Endothelial cell of umbilical vein (primary cell): ENCODE results near the gene AGAP3. TPM values are rescaled to one million over a fixed set of nuclear protein-coding genes. Genes with fewer than 3 reads are reported as not detected.

Source experiments
- BruUV-seq: library from RNA; stranded (reverse); fragments of 400-500 nt; replicated peaks from 2 replicates; lab custom pipeline; 2021; lab: Mats Ljungman, UMichigan
- CTCF ChIA-PET: fragments of 300-600, 350-600 bp; sonication (Branson Sonifier 250); formaldehyde crosslinking; loops from one replicate; lab custom pipeline; 2021; ENCODE audit warnings: antibody characterized with exemption, inconsistent platforms; lab: Charles Lee
- POLR2A ChIA-PET: fragments of 300-600, 350-600 bp; sonication (Branson Sonifier 250); formaldehyde crosslinking; loops from one replicate; lab custom pipeline; 2021; ENCODE audit warnings: antibody characterized with exemption, inconsistent platforms; lab: Charles Lee
- DNase-seq: peaks from one replicate; pipeline ENCODE4 v3.0.0-alpha.2; 2011; ENCODE audit warnings: low read depth, low spot score
- FAIRE-seq: peaks from 2 replicates; lab custom pipeline; 2011; peaks lifted over from hg19 to GRCh38; lab: Jason Lieb, UNC
- H2AFZ ChIP-seq: 2 replicates; pipeline ENCODE4 v1.6.0; 2012; ENCODE audit warnings: low read depth, low read length, control low read depth, inconsistent platforms
- H3K27ac ChIP-seq: 2 replicates; pipeline ENCODE4 v1.5.1; 2011; ENCODE audit warnings: low read depth, mild to moderate bottlenecking, control low read depth, low read length, moderate library complexity; ENCODE audit not compliant: insufficient read depth
- H3K27me3 ChIP-seq, 2 experiments: 2 replicates each; pipeline versions ENCODE4 v1.6.0 to v1.6.1; 2011; ENCODE audit warnings: low read length in 2 of 2, mixed read lengths in 1 of 2; ENCODE audit not compliant: control insufficient read depth in 2 of 2, insufficient read depth in 2 of 2
- H3K36me3 ChIP-seq, 2 experiments: 2 replicates in 1 of 2; 3 replicates in 1 of 2; pipeline ENCODE4 v1.5.1; 2011; ENCODE audit warnings: low read length in 2 of 2, mild to moderate bottlenecking in 1 of 2, moderate library complexity in 1 of 2; ENCODE audit not compliant: control insufficient read depth in 2 of 2, insufficient read depth in 2 of 2; ENCODE audit errors: extremely low read depth in 1 of 2
- H3K4me1 ChIP-seq: 3 replicates; pipeline ENCODE4 v1.5.1; 2011; ENCODE audit warnings: mild to moderate bottlenecking, low read length; ENCODE audit not compliant: control insufficient read depth, insufficient read depth; ENCODE audit errors: extremely low read depth
- H3K4me2 ChIP-seq: 2 replicates; pipeline ENCODE4 v1.6.1; 2011; ENCODE audit warnings: low read length, control low read depth, mixed read lengths; ENCODE audit not compliant: insufficient read depth
- H3K4me3 ChIP-seq, 3 experiments: fragments of 200-600 bp in 1 of 3; sonication (generic), shearing (Covaris generic) in 1 of 3; replicated peaks in 1 of 3; 2 replicates each; pipeline ENCODE4 v1.5.1; 2011 to 2016; ENCODE audit warnings: control low read depth in 3 of 3, low read length in 3 of 3, mild to moderate bottlenecking in 2 of 3, inconsistent platforms in 1 of 3, low read depth in 1 of 3, moderate library complexity in 1 of 3; ENCODE audit not compliant: insufficient read depth in 1 of 3
- H3K79me2 ChIP-seq: 2 replicates; pipeline ENCODE4 v1.6.0; 2012; ENCODE audit warnings: low read length, inconsistent platforms; ENCODE audit not compliant: control insufficient read depth, insufficient read depth
- H3K9ac ChIP-seq: replicated peaks from 2 replicates; pipeline ENCODE3; 2011; ENCODE audit warnings: low read length, control low read depth; ENCODE audit not compliant: insufficient read depth; ENCODE audit errors: extremely low read depth
- H3K9me1 ChIP-seq: replicated peaks from 3 replicates; pipeline ENCODE4 v1.6.0; 2011; ENCODE audit warnings: mild to moderate bottlenecking, low read length; ENCODE audit not compliant: control insufficient read depth, insufficient read depth; ENCODE audit errors: extremely low read depth
- H3K9me3 ChIP-seq: replicated peaks from 2 replicates; pipeline ENCODE4 v1.5.1; 2012; ENCODE audit warnings: low read length, inconsistent platforms; ENCODE audit not compliant: control insufficient read depth, insufficient read depth
- H4K20me1 ChIP-seq: replicated peaks from 2 replicates; pipeline ENCODE3; 2011; ENCODE audit warnings: mild to moderate bottlenecking, low read length; ENCODE audit not compliant: control insufficient read depth, insufficient read depth; ENCODE audit errors: extremely low read depth
- CTCF ChIP-seq, 2 donors: IDR thresholded peaks; 1 replicate in 1 of 2; 2 replicates in 1 of 2; pipeline ENCODE4 v1.5.1; 2011; ENCODE audit warnings: low read length in 2 of 2, mild to moderate bottlenecking in 2 of 2, moderate library complexity in 2 of 2, control low read depth in 1 of 2, inconsistent platforms in 1 of 2, low read depth in 1 of 2; ENCODE audit not compliant: insufficient read depth in 1 of 2; ENCODE audit errors: extremely low read depth in 1 of 2
- EZH2 ChIP-seq: IDR thresholded peaks from 2 replicates; pipeline ENCODE4 v1.6.1; 2012; ENCODE audit warnings: borderline replicate concordance, low read depth, mild to moderate bottlenecking, moderate library complexity, low read length, inconsistent platforms; ENCODE audit not compliant: severe bottlenecking
- FOS ChIP-seq: IDR thresholded peaks from 2 replicates; pipeline ENCODE4 v1.6.1; 2011; ENCODE audit warnings: mild to moderate bottlenecking, low read length, moderate library complexity, borderline replicate concordance; ENCODE audit not compliant: insufficient read depth
- GATA2 ChIP-seq: IDR thresholded peaks from 2 replicates; pipeline ENCODE4 v1.7.0; 2011; ENCODE audit warnings: low read depth, mild to moderate bottlenecking, moderate library complexity, mixed read lengths, low read length; ENCODE audit not compliant: insufficient read length, insufficient read depth
- JUN ChIP-seq: IDR thresholded peaks from 2 replicates; pipeline ENCODE4 v1.6.1; 2011; ENCODE audit warnings: borderline replicate concordance, low read depth; ENCODE audit not compliant: insufficient read length, insufficient read depth
- MYC ChIP-seq: IDR thresholded peaks from one replicate; pipeline ENCODE4 v1.6.1; 2011; ENCODE audit warnings: mild to moderate bottlenecking, low read depth, low read length
- POLR2A ChIP-seq: IDR thresholded peaks from 2 replicates; pipeline ENCODE4 v1.6.1; 2012; ENCODE audit warnings: low read depth, mild to moderate bottlenecking, control low read depth, low read length
- POLR2AphosphoS5 ChIP-seq: IDR thresholded peaks from 2 replicates; pipeline ENCODE4 v1.6.1; 2012; ENCODE audit warnings: low read depth, mild to moderate bottlenecking, control low read depth, low read length, moderate library complexity; ENCODE audit not compliant: insufficient read depth
- dilution Hi-C: fragments of 300-500 bp; cut with MboI; formaldehyde crosslinking; loops from one replicate; pipeline ENCODE4 v1.15.0; 2019; ENCODE audit warnings: low sequenced_read_pairs; ENCODE audit not compliant: extremely low pct_ligation_motif_present
- intact Hi-C: fragments of 100-400 bp; cut with micrococcal nuclease; formaldehyde crosslinking; loops from one replicate; pipeline ENCODE4 v1.10.0; 2022
- polyA plus RNA-seq, 4 experiments: library from polyadenylated mRNA; depleted of rRNA in 3 of 4; stranded (reverse) in 3 of 4; unstranded in 1 of 4; fragments of >200 nt; gene quantifications; 2 replicates each; pipeline versions ENCODE4 v1.2.1 to v1.2.3, GENCODE V29; 2011 to 2012; ENCODE audit warnings: missing spikeins in 1 of 4
- total RNA-seq: library from RNA; stranded (reverse); gene quantifications from 2 replicates; pipeline ENCODE4 v1.2.3, GENCODE V29; 2021
- TF ChIP-seq, protein P1 (sequence below): IDR thresholded peaks from 2 replicates; pipeline ENCODE4 v1.6.1; 2011; ENCODE audit not compliant: insufficient read depth, insufficient read length

Gene AGAP3
- total and polyA plus RNA-seq, 2 donors (not counting 3 experiments of a cell fraction or from before 2014, with no cell fraction given): 171 to 174 TPM

DNA sequence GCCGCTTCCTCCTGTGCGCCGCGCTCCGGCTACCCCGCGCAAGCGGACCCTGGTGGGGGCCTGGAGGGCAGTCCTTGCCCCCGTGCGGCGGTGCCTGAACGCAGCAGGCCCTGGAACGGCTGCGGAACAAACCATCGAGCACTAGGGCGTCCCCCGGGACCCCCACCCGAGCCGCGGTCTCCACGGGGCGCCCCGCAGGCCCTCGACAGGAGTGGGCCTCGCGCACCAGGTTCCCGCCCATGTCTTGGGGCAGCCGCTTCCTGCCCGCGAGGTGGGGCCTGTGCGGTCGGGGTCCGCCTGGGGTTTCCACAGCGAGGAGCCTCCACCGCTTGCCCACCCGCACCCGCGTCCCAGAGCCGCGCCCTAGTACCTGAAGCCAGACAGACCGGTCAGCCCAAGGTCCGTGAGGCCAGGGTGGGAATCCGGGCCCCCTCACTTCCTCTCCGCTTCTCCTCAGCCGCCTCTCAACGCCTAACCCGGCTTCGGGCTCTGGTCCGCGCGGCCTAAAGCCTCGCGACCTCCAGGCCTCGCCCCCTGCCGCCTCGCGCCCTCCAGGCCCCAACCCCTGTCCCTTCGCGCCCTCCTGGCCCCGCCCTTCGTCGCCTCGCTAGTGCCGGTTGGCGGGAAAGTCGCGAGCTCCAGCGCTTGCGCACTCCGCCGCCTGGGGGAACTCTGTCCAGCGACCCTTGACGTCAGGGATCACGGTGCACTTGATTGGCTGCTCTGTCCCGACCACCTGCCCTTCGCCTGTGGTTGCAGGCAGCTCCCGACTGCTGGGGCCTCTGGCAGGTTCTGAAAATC is 88.2 kb downstream of the AGAP3 start:
- Histone ChIP-seq H3K79me2 (no peaks in the 10 kb centered on the region), H3K9ac (no peak overlapping the region), H3K36me3 (no peaks in the 10 kb centered on the region), H3K4me2 (no peak overlapping the region), H4K20me1 (no peaks in the 10 kb centered on the region), H3K4me1 (no peaks in the 10 kb centered on the region), H3K9me3 (no peaks in the 10 kb centered on the region), H3K9me1 (no peaks in the 10 kb centered on the region), H3K4me3 (no peak overlapping the region), H3K27me3 (peaks cover 10 to 16% of the 10 kb centered on the region in 2 experiments), H3K27ac (no peak overlapping the region), H2AFZ (no peak overlapping the region)
- ChIA-PET POLR2A (no interaction called here), CTCF (interaction anchor here (0.7 to 1.1 kb wide), 2 partner anchors 51 to 70 kb away, joined by 3 to 8 read pairs; no protein-coding TSS in a partner anchor)
- DNase-seq (peak; percentile 36), FAIRE-seq (no peak)
- intact Hi-C loops (loop anchor here (5.0 kb wide), 1 partner anchor 128 kb away; no protein-coding TSS in a partner anchor), dilution Hi-C loops (no loop called here)
- no TSS peak for BruUV-seq
- TF ChIP-seq POLR2AphosphoS5 (no peak), EZH2 (no peak), POLR2A (no peak), FOS (no peak), GATA2 (no peak), MYC (no peak), JUN (no peak), CTCF (IDR thresholded peaks at IDR 0.05; ENCODE audit: extremely low read depth in 1 of 2, insufficient read depth in 1 of 2, low read depth in 1 of 2, low read length in 2 of 2) (no peak)
- TF ChIP-seq, protein P1, sequence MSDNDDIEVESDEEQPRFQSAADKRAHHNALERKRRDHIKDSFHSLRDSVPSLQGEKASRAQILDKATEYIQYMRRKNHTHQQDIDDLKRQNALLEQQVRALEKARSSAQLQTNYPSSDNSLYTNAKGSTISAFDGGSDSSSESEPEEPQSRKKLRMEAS: no peak
